22Rv1 (cell line): ENCODE data around the gene ELN.
A peak's percentile ranks its signal among the peaks of the same experiment; 100 is the strongest.

Experiments used
- H3K27ac ChIP-seq: fragments of 450-650 bp; 2 replicates; pipeline ENCODE4 v1.5.1; 2017
- CTCF ChIP-seq: fragments of 450-650 bp; IDR thresholded peaks from 2 replicates; pipeline ENCODE4 v1.5.1; 2017; ENCODE audit warnings: mild to moderate bottlenecking
- ZFX ChIP-seq: fragments of 450-650 bp; IDR thresholded peaks from 2 replicates; pipeline ENCODE4 v1.6.1; 2017; ENCODE audit warnings: antibody characterized with exemption, borderline replicate concordance

The ELN gene

DNA sequence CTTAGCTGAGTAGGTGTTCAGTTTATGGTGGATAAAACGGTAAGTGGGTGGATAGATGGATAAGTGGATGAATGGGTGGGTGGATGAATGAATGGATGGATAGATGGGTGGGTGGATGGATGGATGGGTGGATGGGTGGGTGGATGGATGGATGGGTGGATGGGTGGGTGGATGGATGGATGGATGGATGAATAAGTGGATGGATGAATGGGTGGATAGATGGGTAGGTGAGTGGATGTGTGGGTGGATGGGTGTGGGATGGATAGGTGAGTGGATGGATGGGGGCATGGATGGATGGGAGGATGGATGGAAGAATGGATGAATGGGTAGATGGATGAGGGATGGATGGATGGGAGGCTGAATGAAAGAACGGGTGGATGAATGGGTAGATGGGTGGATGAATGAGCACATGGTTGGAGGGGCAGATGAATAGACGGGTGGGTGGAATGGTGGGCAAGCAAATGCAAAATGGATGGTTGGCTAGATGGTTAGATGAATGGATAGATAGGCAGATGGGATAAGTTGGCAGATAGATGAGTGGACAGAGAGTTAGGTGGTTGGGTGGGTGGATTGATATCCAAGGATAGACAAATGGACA is 25.7 kb downstream of the ELN start:
- no peak overlapping the region for H3K27ac ChIP-seq
- TF ChIP-seq ZFX = no peak
- no peak for TF ChIP-seq CTCF

GRCh38 chr7:74056096-74056915 is 28.3 kb downstream of the ELN start:
- TF ChIP-seq ZFX (no peak), CTCF (no peak)
- no peak overlapping the region for H3K27ac ChIP-seq

- TF ChIP-seq ZFX = no peak
- no peak for TF ChIP-seq CTCF
Measured at GRCh38 chr7:74057216-74057925, 29.4 kb downstream of the ELN start.

GRCh38 chr7:74057987-74058386 is 30.0 kb downstream of the ELN start:
- TF ChIP-seq CTCF (no peak), ZFX (no peak)
- no peak overlapping the region for H3K27ac ChIP-seq

More at GRCh38 chr7:74057216-74057925, 29.4 kb downstream of the ELN start:
- H3K27ac ChIP-seq = no peak overlapping the region

DNA sequence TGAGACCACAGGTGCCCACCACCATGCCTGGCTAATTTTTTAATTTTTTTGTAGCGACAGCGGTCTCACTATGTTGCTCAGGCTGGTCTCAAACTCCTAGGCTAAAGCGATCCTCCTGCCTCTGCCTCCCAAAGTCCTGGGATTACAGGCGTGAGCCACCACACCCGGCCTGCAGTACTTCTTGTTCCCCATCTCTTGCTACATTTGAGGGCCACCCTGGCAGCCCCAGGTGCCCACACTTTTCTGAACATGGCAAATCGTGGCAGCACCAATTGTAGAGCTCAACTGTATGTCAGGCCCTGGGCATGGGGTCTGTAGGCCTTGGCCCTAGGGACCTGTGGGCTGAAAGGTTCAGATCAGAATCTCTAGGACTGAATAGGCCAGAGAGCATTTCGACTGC is 30.5 kb downstream of the ELN start:
- H3K27ac ChIP-seq = no peak overlapping the region
- no peak for TF ChIP-seq ZFX
- no peak for TF ChIP-seq CTCF

- H3K27ac ChIP-seq = 0 out of 2 replicates have a peak overlapping the region, but pooled peaks have one; percentile 30
- no peak for TF ChIP-seq ZFX
- TF ChIP-seq CTCF = no peak
Measured at GRCh38 chr7:74059037-74059436, 31.1 kb downstream of the ELN start.
